Measurements from ENCODE around the gene PLA2G4F.
A peak's percentile ranks its signal among the peaks of the same experiment; 100 is the strongest.

PLA2G4F gene, protein sequence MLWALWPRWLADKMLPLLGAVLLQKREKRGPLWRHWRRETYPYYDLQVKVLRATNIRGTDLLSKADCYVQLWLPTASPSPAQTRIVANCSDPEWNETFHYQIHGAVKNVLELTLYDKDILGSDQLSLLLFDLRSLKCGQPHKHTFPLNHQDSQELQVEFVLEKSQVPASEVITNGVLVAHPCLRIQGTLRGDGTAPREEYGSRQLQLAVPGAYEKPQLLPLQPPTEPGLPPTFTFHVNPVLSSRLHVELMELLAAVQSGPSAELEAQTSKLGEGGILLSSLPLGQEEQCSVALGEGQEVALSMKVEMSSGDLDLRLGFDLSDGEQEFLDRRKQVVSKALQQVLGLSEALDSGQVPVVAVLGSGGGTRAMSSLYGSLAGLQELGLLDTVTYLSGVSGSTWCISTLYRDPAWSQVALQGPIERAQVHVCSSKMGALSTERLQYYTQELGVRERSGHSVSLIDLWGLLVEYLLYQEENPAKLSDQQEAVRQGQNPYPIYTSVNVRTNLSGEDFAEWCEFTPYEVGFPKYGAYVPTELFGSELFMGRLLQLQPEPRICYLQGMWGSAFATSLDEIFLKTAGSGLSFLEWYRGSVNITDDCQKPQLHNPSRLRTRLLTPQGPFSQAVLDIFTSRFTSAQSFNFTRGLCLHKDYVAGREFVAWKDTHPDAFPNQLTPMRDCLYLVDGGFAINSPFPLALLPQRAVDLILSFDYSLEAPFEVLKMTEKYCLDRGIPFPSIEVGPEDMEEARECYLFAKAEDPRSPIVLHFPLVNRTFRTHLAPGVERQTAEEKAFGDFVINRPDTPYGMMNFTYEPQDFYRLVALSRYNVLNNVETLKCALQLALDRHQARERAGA

DNA sequence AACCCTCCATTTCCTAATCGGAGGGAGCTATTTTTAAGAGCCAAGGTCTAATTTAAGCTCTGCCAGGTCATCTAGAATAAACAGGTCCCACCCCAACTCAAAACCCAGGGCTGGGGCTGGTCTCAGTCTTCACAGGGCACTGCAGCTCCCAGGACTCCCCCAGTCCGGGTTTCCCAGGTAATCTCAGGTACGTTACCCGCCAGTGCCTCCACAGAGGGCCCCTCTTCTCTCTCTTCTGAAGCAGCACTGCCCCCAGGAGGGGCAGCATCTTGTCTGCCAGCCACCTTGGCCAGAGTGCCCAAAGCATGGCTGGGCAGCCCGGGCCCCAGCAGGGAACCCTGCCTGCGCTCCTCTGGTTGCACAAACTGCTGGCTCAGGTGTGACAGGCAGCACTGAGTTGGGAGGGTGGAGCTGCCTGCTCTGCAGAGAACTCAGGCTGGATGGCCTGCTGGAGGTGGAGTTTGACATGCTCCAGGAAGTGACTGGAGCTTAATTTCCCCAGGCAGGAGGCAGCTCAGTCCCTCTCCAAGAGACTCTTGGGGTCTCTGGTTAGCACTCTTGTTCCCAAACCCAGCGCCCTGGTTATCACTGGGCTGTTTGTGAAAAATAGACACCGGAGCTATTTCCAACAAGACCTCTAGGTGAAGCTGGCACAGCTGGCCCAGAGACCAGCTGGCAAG lies at the start of gene PLA2G4F:
PLA2G4F (minus strand) TSS at position 394 of the 680 bp plus-strand sequence; CDS start at position 307, 87 bp downstream.
- no peak for DNase-seq

DNA sequence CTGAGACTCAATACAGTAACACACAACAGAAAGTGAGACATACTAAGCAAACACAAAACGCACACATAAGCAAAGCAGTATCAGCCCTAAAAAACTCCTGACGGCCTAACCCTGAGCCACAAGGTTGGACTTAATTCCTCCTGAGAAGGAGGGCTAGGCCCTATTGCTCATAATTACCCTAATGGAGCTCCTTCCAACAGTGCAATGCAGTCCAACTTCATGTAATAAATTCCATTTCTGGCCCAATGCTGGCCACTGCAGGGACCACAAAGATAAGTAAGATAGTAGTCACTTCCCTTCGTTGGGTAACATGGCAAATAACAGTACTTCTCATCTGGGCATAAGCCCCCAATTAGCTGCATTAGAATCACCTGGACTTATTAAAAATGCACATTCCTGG lies 47.5 kb upstream of the PLA2G4F start:
- DNase-seq = no peak

DNA sequence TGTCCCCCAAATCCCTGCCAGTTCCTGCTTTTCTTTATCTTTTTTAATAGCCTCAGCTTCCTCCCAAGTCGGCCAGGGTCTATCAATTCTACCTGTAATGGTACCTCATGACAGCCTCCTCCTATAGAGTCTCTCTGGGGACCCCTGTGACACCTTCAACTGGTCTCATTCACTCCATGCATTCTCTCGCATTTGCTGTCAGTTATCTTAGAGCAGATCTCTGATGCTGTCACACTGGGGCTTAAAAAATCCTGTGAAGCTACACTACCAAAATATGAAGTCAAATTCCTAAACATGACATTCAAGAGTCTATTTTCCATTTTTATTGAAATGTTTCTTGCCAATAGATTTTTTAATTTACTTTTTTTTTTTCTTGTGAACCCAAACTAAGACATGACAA lies 46.2 kb upstream of the PLA2G4F start:
- no peak for DNase-seq

DNA sequence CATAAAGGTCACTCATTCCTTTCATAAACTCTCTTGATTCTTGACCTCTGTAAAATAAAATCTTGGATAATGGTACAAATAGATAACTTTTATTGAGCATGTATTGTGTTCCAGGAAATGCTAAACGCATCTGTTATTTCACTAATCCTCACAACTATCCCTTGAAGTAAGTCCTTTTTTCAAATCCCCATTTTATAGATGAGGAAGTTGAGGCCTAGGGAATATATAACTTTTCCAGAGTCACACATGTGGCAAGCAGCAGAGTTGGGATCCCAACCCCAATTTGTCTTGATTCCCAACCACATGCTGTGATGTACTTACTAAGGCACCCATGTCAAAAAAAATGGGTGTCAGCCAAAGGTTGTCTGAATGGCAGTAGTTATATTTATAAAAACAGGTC lies 45.4 kb upstream of the PLA2G4F start:
- no peak for DNase-seq

DNA sequence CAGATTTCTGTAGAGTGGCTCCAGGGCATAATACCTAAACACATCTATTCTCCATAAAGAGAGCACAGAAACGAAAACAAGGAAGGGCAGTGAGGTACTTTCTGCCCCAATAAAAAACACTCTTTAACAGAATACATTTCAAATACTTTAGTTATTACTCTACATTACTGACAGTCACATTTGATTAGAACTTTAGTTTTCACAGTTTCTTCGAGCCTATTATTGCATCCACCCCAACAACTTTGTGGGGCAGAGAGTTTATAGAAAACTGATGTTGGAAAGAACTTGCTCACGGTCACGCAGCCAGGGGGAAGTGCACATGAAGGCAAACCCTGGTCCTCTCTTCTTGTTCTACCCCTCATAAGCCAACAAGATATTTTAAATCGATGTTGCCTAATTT lies 42.7 kb upstream of the PLA2G4F start:
- DNase-seq = no peak

DNA sequence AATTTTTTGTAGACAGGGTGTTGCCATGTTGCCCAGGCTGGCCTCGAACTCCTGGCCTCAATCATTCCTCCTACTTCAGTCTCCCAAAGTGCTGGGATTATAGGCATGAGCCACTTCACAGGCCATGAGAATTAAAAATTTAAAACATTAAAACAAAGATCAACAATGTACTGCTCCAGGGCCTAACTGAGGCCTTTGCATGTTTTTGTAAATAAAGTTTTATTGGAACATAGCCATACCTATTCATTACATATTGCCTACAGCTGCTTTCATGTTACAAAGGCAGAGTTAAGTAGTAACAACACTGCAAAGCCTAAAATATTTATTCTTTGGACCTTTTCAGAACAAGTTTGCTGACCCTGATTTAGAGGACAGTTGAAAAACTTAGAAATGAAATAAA lies 42.1 kb upstream of the PLA2G4F start:
- no peak for DNase-seq

DNA sequence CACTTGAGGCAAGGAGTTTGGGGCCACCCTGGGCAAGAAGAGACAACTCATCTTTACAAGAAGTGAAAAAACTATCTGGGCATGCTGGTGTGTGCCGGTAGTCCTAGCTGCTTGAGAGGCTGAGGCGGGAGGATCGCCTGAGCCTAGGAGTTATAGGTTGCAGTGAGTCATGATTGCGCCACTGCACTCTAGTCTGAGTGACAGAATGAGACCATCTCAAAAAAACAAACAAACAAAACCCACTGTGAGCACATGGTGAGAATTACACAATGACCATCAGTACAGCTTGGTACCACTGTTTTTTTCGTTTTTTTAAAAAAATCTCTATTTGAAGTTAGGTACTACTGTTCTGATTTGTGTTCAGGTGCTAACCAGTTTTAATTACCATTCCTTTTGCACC lies 38.1 kb upstream of the PLA2G4F start:
- peak in 1 of 2 donors; percentile 22 for DNase-seq

DNA sequence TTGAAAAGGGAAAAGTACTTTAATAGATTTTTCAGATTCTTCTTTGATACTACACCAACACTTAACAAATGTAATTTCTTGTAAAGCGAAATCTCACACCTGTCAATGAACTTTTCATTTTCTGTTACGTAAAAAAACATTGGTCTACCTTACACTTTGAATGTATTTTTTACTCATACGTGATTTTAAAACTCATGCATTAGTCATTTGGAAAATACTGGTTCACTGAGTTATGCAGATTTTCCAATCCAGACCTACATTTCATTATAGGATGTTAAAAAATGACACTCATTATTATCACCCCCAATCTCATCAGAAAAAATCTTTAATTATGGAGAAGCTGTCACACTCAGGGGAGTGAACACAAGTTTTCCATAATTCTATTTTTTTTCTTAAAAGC lies 36.9 kb upstream of the PLA2G4F start:
- no peak for DNase-seq

DNA sequence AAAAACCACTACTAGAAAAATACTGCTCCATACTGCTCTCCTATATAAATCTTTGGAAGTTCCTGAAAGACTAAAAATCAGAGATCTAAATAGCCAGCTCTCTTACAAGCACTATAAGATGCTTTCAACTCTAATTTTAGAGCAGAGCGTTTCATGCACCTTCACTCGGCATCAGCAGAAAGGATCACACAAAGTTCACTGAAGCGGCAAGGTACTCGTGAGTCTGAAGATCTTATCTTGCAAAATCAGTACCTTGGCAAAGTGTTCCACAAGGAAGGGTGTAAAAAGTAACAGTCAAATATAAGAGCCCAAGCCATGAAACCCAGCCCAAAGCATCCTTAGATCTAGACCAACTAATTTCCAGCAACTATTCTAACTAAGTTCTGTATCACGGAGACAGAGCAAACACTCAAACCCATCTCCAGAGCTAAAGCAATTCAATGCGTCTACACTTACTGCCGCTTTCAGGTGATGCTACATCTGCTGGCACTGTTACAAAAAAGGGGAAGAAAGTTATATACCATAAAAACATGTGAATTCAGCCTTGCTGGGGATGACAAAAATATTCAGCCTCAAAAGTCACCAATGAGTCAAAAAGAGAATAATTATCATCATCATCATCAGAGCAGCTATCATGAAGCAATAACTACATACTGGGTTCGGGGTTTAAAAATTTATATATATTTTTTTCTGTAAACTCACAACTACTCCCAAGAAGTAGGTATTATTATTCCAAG lies 35.3 kb upstream of the PLA2G4F start:
- DNase-seq = no peak

DNA sequence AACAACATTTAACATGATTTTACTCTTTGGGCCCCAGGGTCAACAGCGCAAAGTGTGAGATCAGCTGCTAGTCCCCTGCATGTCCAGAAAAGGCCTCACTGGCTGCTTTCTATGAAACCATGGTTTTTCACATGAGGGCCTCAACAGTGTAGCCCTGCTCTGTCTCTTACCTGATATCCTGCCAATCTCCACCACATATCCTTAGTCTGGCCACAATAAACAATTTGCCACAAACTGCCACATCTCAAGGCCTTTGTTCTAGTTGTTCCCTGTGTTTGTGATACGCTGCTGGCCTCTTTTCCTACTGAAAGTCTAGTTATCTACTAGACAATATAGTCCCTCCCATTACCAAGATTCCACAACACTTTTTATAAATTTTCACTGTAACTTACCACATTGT lies 33.9 kb upstream of the PLA2G4F start:
- DNase-seq = no peak

DNA sequence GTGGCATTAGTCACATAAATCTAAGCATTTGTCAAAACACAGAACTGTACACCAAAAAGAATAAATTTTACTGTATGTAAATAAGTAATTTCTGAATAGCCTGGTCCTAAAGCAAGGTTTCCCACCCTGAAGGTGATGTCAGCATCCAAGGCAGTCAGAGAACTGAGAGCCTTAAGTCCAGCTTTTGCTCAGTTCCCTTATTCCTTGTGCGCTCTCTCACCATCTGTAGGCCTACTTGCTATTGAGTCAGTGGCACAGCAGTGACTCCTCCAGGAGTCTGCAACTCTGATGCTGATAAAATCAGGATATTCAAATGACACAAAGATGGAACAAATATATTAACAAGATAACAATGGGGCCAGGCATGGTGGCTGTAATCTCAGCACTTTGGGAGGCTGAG lies 29.4 kb upstream of the PLA2G4F start:
- no peak for DNase-seq

DNA sequence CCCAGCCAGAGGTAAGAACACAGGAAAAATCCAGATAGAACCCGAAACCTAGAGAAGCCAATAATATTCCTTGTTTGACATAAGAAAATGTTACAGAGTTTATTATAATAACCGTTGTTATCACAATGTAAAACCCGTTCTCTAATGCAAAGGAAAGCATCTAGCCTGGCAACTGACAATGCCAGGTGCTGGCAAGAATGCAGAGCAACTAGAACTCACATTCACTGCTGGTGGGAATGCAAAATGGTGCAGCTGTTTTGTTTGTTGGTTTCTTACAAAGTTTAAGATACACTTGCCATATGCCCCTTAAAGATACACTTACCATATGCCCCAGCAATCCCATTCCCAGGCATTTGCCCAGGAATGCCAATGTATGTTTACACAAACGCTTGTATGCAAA lies 28.3 kb upstream of the PLA2G4F start:
- no peak for DNase-seq

DNA sequence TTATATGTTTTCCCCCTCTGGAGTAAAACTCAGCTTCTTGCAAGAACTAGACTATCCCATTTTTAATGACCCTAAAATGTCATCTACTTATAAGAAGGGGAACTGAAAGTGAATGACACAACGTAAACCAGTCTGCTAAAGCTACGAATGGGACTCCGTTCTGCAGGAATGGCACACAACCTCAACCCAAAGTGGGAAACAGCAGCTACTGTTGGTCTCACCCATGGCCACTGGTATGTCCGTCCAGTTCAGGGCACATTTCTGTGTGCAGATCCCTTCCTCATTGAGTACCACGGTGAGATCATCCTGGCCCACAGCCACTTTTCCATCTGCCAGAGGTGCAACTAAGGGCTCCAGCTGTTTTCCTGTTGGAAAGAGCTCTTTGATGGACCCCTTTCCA lies 27.9 kb upstream of the PLA2G4F start:
- no peak for DNase-seq

DNA sequence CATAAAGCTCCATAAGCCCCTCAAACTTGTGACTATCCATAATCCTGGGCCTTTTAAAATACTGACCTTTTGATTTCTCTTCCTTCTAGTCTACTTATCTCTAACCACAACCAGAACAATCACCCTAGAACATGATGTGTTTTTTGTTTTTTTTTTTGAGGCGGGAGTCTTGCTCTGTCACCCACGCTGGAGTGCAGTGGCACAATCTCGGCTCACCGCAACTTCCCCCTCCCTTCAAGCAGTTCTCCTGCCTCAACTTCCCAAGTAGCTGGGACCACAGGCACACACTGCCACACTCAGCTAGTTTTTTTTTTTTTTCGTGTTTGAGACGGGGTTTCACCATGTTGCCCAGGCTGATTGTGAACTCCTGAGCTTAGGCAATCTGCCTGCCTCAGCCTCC lies 26.5 kb upstream of the PLA2G4F start:
- no peak for DNase-seq

DNA sequence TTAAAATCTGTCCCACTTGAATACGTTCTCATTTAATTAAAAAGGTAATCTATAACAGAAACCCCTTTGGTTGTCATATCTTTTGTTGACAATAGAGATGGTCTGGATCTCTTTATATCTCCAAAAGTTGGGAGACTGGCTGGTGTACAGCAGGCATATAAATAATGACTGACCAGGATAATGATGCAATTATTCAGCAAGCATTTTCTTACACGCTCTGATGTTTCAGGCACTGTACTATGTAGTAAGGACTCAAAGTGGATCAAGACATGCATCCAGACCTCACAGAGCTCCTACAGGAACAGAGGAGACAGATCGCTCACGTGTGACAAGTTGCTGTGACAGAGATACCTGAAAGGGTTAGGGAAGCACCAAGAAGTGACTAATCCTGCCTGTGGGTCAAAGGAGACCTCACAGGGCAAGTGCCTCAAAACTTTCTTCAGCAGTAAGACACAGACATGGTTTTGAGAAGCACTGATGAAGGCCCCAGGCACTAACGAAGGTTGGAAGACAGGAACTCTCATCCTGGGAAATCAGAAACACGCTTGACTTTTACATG lies 26.0 kb upstream of the PLA2G4F start:
- no peak for DNase-seq

DNA sequence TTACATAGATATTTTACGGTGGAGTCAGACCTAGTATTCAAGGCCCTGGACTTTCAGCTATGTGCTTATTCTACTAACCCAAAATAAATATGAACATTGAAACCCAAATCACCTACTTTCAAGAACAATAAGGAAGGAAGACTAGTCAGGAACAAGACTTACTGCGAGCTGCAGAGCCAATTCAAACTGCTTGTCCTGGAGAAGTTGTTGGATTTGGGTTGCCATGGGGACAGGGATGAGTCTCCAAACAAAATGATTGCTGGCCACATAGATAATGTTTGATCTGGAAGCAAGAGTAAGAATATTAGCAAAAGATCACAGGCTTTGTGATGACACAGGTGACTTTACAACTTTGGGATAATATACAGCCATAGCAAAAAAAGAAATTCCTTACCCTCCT lies 21.6 kb upstream of the PLA2G4F start:
- DNase-seq = no peak

DNA sequence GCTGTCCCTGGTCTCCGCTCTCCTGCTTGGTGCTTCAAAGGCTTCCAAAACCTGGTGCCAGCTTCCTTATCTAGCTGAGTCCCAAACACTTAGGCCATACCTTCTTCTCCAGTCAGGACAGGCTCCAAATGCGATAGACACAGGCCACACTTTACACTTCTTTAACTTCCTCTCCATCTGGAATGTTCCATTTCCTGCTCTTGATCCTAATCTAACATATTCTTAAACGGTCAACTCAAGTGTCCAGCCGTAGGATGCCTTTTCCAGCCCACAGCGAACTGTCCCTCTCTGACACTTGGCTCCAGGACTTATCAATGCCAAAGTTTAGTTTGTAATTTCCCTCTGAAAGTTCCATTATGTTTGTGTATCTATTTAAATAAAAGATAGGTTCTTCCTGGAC lies 19.2 kb upstream of the PLA2G4F start:
- no peak for DNase-seq

DNA sequence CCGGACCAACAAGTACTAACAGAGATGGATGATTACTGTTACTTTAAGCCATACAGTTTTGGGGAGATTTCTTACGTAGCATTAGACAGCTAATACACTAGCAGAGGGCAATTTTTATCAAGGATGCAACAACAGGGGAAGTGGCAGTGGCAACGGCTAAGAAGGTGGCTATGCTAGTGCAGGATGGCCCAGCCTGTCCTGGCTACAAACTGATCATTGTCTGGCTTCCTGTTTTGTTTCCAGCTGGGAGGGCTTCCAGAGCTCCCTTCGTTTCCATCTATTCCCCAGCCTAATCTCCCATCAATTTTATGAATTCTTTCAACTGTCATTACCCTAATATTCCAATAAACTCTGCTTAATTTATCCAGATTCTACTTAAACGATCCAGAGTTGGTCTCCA lies 16.0 kb upstream of the PLA2G4F start:
- DNase-seq = no peak

DNA sequence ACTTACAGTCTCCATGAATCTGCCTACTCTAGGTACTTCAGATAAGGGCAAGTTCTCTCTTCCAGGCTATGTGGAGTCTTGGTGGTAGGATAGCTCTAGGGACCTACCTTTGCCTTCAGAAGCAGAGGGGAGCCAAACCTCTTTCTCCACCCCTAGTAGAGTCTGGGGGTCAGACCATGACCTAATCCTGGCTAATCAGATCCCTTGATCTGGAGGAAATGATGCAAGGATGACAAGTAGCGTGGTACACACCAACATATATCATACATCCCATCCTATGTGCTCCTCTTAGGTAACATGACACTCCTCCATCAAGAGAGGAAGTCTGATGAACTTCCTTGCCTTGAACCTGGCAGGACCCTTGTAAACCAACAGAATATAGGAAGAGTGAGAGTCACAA lies 15.4 kb upstream of the PLA2G4F start:
- no peak for DNase-seq

DNA sequence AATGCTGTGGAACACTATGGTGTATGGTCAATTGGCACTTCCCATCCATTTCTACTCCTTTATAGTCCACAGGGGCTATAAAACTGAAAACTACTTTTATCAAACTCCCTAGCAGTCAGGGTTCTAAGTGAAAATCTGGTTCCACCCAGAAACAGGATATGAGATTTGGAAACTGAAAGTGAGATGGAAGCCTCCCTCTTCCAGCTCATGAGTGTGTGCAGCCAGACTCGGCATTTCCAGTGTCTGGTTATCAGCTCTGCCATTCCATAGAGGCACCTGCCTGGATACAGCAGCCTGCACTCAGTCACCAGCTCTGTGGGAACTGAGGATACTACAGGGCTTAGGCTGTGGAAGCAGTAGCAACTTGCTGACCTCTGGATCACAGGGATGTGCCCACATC lies 14.7 kb upstream of the PLA2G4F start:
- no peak for DNase-seq

DNA sequence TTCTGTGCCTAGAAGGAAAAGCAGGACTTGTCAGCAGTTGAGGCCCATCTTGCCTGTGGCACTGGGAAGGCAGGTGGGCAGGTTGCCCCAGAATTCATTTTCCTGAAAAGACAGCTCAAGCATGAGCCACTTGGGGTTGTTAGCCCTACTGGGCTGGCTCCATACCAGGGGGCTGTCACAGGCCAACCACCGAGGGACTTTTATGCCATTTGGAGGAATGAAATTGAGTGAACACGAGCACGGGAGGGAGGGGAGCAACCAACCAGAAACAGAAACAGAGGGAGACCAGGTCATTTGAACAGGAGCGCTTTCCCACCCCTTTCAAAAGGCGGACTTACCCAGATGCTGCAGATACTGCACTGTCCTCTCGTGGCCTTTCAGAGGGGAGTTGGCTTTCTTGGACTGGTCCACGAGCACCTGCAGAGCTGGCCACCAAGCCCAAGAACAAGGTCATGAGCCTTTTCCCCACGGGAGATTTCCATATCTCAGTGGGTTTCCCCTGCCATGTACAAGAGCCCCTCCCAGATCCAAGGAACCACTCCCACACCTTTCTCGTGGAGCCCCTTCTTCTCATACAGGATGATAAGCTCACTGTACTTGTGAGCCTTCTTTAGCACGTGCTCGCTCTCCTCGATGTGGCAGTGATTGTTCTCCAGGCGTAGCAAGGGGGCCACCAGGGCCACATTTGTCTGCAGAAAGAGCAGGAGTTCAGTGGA lies 9.9 kb upstream of the PLA2G4F start:
- no peak for DNase-seq

DNA sequence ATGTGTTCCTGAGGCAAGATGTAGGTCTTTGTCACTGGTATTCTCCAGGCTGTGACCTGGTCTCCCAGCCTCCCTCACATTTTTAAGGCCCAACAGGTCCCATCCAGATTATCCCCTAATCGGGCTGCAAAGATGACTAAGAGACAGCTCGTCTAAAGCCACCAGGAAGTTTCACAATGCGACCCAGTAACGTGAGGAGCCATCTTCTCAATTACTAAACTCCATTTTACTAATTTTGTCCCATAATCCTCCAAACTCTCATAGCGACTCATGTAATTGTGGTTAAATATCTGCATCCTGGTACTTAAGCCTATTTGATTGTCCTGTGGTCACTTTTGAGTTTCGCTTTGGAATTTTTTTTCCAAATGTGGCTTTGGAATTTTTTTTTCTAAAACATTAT lies 8.7 kb upstream of the PLA2G4F start:
- no peak for DNase-seq

Data from stimulated activated CD4-positive, alpha-beta T cell treated with anti-CD3 and anti-CD28 coated beads, Interleukin-2, amount 100 ng/mL, for 24 hours (primary cell).